ENCODE results near the gene ARID3A.
"Not testable (repeated sequence)": the region's sequence is repeated elsewhere in the genome, so short reads cannot be mapped to it uniquely, and the experiment has no call there.

Gene ARID3A

DNA sequence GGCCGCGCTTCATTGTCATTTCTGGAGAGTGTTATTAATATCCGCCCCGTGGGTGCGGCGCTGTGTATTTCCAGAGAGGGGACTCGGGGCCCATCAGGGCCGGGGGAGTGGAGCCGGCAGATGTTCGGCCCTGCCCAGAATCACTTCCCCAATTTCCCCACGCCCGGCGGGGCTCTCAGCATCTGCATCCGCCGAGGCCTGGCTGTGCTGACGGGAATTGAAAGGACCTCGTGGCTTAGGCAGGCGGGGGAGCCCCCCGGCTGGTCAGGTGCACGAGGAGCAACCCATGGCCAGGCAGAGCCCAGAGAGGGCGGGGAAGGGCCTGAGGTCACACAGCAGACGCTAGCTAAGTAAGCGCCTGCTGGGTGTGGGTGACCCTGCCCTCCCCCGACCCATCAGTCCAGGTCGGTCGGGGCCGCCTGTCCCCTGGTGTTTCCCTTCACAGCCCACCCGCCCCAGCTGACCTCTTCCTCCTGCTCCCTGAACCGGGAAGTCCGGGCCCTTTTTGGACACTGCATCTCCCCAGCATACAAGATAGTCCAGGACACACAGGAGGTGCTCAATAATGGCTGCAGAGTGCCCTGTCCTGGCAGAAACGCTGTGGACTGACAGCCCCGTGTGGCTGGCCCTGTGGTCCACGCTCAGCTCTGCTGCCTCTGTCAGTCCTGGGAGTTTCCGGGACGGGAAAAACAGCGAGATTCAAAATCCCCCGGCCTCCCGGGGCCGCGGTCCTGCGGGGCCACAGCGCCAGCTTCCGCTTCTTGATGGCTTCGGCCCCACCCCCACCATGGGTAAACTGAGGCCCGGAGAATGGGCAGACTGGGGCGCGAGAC is 22.1 kb downstream of the ARID3A start:
- DNase-seq, result no peak

DNA sequence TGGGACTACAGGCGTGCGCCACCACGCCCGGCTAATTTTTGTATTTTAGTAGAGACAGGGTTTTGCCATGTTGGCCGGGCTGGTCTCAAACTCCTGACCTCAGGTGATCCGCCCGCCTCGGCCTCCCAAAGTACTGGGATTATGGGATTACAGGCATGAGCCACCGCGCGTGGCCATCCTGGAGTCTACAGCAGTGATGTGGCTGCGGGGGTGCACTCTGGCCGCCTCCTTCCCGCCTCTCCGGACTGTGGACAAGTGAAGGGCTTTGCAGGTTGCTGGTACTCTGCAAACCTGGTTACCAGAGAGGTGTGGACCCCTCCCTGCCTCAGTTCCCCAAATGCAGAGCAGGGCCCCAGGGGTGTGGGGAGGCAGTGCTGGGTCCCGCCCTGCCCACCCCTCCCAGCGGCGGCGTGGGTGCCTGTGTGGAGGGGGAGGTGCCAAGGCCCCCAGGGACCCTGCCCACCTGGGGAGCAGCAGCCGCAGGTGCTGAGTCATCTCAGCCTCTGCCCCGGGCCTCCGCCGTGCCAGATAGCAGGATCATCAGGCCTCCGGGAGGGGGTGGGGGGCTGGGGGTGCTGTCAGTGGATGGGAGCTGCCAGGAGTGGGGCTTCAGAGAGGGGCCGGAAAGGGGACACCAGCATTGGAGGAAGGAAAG is 23.1 kb downstream of the ARID3A start:
- DNase-seq, result no peak

- DNase-seq, result no peak
These were observed 24.7 kb downstream of the ARID3A start for GRCh38 chr19:950352-951066.

GRCh38 chr19:952049-952679 is 26.3 kb downstream of the ARID3A start:
- DNase-seq, result no peak

GRCh38 chr19:952680-953444 is 27.0 kb downstream of the ARID3A start:
- DNase-seq, result no peak

- no peak for DNase-seq
These were observed 27.8 kb downstream of the ARID3A start for GRCh38 chr19:953445-954271.

GRCh38 chr19:954272-954671 is 28.4 kb downstream of the ARID3A start:
- DNase-seq, result no peak

- DNase-seq, result no peak
These were observed 29.0 kb downstream of the ARID3A start for GRCh38 chr19:954672-955494.

GRCh38 chr19:955803-956765 is 30.2 kb downstream of the ARID3A start:
- no peak for DNase-seq

DNA sequence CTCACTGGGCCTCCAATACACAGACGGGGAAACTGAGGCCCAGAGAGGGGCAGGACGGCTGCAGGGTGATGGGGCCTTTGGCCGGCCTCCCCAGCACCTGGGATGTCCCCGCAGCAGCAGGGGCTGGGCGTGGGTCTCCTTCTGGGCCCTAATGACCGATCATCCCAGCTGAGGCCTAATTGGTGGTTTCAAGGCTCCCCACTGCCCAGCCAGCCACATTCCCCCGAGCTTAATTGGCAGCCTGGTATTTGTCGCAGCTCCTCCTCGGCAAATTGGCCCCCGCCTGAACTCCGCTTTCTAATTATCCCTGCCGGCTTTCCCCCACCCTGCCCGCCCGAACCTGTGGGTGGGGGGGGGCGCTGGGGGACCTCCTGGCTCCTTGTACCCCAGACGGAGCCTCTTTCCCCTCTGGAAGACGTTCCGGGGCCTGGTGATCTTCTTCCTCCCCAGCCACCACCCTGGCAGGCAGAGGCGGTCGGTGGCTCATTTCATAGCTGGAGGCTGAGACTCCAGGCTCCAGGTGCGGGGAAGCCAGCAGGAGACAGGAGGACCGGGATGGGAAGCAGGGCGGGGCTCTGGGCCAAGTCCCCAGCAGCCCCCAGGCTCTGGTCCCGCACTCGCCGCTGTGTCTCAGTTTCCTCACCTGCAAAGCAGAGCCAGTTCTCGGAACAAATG is 31.1 kb downstream of the ARID3A start:
- DNase-seq, result no peak

- DNase-seq, result not testable (repeated sequence)
These were observed 31.7 kb downstream of the ARID3A start for GRCh38 chr19:957578-957977.

- no peak for DNase-seq
These were observed 33.4 kb downstream of the ARID3A start for GRCh38 chr19:958967-959855.

- DNase-seq, result no peak
These were observed 34.2 kb downstream of the ARID3A start for GRCh38 chr19:960020-960419.

DNA sequence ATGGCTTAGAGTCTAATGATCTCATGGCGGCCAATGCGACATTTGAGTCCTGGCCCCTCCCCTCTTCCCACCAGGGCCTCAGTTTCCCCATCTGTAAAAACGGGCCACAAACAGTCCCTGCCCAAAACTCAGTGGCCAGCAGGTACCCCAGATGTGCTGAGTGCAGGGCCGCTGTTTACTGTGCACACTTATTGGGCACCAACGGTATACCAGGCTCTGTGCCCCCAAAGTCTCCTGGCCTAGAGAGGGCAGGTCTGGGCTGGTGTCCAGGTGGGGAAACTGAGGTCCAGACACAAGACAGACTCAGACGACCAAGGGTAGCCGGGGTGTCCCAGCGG is 34.7 kb downstream of the ARID3A start:
- no peak for DNase-seq

DNA sequence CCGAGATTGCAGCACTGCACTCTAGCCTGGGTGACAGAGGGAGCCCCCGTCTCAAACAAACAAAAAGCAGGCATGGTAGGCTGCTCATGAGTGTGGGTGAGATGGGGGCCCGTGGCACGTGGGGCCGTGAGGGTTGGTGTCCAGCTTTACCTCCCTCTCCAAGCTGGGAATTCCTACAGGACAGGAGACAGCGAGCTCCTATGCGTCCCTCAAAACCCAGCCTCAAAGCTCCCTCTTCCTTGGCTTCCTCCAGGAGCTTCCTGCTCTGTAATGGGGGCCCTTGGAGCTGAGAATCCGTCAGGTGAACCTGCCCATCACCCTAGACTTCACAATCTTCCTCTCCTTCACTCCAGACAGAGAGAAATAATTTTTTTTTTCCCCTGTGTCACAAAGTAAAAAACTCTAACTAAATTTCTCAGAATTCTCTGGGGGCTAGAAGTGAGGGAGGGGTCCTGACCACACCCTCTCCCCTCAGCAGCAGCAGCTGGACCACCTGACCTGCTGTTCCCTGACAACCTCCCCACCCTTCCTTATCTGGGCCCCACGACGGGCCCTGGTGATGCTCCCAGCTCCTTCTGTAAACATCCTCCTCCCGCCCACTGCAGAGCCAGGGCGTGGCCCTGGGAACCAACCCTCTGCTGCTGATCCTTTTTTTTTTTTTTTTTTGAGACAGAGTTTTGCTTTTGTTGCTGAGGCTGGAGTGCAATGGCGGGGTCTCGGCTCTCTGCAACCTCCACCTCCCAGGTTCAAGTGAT is 36.2 kb downstream of the ARID3A start:
- no peak for DNase-seq

DNA sequence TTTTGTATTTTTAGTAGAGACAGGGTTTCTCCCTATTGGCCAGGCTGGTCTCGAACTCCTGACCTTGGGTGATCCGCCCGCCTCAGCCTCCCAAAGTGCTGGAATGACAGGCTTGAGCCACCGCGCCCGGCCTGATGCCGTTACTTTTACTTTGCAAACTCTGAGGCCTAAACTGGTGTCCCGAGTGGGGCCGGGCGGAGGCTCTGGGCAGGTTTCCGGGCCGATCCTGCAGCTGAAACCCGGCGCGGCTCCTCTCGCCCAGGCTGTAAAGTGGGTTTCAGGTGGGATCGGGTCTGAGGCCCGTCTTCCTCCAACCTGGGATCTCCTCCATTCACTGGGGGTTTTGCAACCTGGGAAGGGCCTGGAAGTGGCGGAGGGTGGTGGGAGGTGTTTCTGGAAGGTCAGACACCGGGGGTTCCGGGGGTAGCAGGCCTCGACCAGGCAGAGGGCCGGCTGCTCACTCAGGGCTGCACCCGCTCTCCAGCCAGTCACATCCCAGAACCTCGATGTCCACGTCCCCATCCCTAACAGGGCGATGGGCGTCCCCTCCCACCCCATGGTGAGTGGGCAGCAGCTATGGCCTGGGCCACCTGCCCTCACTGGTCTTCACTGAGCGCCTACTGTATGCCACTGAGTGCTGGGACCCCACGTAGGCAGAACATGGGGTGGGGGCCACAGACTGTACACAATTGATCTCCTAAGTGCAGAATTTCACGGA is 37.0 kb downstream of the ARID3A start:
- no peak for DNase-seq

Data from NCI-H1436 (cell line).